HG03196 (cell line): ENCODE measurements around the gene OLIG1.

ENCODE experiments used
- ATAC-seq: cut with Tn5 transposase; IDR thresholded peaks from one replicate; pipeline ENCODE4 v1.9.1; 2021; ENCODE audit not compliant: unreplicated experiment

Gene OLIG1

GRCh38 chr21:33031152-33031911, 38.6 kb upstream of the OLIG1 start:
- ATAC-seq, result no peak

DNA sequence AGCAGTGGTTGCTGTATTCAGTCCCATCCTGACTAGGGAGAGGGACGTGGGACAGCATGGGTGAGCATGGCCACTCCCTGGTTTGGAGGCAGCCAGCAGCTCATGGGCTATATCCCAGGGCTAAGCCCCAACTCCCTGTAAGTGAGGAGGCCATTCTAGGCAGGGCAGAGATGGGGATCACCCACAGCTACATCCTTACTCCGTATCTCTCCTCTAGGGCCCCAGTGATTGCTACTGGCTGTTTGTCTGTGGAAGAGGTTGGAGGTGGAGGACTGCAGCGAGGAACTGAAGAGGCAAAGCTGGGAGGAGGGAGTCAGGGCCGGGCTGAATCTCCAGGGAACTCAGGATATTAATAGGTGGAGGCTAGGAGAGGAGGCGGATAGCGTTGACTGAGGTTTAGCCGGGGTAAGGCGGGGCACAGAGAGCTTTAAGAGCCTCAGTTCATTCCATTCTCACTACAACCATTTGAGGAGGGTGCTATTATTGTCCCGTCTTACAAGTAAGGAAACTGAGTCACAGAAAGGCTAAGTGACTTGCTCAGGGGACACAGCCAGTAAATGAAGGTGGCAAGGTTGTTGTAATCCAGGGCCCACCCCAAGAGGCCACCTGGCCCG, 37.4 kb upstream of the OLIG1 start:
- no peak for ATAC-seq

DNA sequence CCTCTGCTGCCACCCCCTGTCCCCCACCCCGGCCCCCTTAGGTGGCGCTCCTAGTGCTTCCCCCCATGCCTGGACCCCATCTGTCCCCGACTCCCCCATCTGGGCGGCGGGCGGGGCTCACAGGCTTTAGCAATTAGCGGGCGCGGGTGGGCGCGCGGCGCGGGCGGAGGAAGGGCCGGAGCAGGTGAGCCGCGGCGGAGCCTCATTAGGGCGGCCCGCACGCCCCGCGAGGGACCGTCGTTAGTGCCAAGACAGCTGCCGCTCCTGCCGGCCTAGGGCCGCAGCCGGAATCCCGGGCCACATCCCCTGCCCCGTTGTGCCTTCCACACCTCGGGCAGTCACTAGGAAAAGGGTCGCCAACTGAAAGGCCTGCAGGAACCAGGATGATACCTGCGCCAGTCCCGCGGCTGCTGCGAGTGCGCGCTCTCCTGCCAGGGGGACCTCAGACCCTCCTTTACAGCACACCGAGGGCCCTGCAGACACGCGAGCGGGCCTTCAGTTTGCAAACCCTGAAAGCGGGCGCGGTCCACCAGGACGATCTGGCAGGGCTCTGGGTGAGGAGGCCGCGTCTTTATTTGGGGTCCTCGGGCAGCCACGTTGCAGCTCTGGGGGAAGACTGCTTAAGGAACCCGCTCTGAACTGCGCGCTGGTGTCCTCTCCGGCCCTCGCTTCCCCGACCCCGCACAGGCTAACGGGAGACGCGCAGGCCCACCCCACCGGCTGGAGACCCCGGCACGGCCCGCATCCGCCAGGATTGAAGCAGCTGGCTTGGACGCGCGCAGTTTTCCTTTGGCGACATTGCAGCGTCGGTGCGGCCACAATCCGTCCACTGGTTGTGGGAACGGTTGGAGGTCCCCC, 36.6 kb upstream of the OLIG1 start:
- no peak for ATAC-seq

- no peak for ATAC-seq
Measured at GRCh38 chr21:33033961-33034413, 36.0 kb upstream of the OLIG1 start.

GRCh38 chr21:33035147-33035546, 34.8 kb upstream of the OLIG1 start:
- ATAC-seq, result no peak

DNA sequence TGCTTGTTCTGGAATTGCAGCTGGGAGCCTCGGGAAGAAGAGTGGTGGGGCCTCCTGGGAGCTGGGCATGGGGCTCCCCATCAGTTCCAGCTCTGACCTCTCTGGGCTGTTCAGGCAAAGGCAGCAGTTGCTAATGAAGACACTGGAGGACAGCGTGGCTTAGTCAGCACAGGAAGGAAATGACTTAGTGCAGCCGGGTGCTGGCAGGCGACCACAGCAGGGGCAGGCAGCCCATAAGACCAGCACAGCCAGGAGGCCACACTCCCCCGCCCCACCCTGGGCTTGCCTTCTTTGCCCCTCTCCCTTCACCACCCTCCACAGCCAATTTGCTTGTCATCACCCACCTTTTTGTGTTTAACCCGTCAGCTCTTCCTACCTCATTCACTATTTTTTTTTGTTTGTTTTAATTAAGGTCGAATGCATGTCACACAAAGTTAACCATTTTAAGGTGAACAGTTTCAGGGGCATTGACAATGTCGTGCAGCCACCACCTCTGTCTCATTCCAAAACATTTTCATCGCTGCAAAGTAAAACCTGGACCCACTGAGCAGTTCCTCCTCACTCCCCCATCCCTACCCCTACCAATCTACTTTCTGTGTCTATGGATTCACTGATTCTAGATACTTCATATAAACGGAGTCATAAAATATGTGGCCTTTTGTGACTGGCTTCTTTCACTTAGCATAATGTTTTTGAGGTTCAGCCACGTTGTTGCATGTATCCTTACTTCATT, 33.3 kb upstream of the OLIG1 start:
- ATAC-seq, result peak; percentile 80

- no peak for ATAC-seq
Measured at GRCh38 chr21:33037501-33037900, 32.4 kb upstream of the OLIG1 start.

DNA sequence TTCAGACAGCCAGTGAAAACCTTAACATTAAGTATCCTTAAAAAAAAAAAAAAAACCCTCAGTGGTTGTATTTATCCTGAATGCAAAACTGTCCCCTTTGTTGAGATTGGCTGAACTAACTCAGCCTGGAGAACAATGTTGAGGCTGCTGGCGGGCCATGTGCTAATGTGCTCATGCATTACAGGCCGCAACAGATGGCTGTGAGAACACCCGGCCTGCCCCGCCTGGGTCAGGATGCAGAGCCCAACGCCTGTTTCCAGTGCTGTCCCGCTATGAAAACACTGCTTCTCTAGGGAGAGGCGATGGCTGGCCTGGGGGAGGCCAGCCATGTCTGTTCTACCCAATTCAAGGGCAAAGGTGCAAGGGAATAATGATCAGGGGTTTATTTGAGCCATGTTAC, 30.4 kb upstream of the OLIG1 start:
- ATAC-seq, result no peak

GRCh38 chr21:33040215-33040614, 29.7 kb upstream of the OLIG1 start:
- no peak for ATAC-seq

DNA sequence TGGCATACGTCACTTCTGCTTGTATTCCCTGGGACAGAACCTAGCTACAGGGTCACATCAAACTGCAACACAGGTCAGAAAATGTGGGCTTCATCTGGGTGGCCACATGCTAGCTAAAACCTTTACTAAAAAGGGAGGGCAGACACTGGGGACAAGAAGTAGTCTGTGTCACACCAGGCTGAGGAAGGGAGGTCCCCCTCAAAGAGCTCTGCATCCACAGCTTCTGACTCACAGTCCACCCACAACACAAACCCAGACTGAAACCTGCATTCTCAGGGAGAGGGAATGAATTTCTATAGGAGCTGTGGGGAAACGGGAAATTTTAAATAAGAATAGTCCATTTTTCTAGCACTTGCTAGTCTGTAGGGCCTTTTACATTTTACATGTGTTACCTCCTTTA, 28.0 kb upstream of the OLIG1 start:
- no peak for ATAC-seq

GRCh38 chr21:33042812-33043211, 27.1 kb upstream of the OLIG1 start:
- ATAC-seq, result no peak

- ATAC-seq, result no peak
Measured at GRCh38 chr21:33046455-33046854, 23.5 kb upstream of the OLIG1 start.

DNA sequence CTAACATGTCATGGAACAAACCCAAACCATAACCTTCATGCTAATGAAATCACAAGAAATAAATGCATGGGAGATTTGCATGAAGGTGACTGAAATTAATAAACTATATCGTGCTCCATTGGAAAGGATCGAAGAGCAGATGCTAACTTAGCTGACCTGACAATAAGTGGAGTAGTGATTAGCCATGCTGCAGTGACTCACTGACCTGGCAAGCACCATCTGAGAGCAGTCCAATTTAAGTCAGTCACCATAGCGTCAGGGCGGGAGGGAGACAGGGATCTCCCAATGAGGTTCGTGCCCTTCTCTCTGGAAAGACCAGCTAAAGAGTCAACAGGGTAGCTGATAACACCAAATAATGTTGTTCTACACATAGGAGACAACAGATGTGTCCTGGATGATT, 22.7 kb upstream of the OLIG1 start:
- no peak for ATAC-seq

DNA sequence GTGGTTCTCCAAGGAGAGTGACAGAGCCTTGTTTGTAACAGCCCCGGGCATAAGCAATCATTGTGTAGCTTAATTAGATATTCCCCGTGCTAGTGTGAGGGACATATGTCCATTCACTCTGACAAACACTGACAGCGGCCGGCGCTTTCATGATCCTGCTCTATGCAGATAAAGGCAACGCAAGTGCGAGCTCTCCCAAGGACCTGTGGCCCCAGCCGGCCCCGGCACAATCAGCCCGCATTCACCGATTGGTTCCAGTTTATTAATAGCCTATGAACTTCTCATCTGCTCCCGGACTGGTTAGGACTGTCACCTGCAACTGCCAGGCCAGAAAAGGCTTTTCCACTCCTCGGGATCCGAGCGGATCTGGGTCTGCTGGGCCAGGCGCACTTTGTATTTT, 18.0 kb upstream of the OLIG1 start:
- no peak for ATAC-seq

- no peak for ATAC-seq
Measured at GRCh38 chr21:33053951-33054350, 16.0 kb upstream of the OLIG1 start.

GRCh38 chr21:33055991-33056390, 13.9 kb upstream of the OLIG1 start:
- no peak for ATAC-seq

DNA sequence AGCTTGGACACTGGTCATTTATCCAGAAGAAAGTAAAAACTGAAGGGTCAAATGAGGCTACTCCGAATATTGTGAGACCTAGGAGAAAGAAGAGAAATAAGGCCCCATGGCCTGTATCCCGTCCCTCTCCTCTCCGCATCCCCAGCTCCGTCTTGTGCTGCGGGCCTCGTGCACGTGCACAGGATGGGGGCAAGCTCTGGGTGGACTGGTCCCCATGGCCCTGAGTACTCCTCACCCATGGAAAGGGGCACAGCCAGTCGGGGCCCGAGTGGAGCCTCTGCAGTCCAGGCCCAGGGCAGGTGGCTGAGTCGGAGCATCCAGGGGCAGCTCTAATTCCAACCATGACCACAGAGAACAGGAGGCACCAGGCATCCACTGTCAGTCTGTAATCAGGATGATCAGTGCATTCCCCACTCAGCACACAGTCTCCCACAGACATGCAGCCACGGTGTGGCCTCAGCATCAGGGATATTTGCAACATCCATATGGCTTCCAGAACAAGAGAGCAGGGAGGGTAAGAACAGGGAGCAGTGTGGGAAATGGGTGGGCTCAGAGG, 12.5 kb upstream of the OLIG1 start:
- ATAC-seq, result no peak

GRCh38 chr21:33058527-33058926, 11.4 kb upstream of the OLIG1 start:
- no peak for ATAC-seq

DNA sequence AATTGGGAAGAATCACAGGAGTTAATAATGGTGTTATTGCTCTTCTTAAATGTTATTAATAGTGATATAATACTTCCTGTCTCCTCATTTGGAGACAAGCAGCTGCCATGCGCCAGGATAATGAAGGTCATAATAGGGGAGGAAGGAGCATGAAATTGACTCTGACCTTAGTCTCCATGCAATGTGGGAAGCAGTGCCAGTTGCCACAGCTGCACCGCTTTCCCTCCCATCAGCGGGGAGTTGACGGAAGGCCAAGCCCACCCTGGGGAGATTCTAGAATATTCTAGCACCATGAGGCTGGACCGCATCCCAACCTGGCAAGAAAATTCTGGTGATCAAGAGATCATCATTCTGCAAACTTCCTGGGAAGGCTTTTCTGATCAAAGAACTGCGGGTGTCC, 11.0 kb upstream of the OLIG1 start:
- ATAC-seq, result no peak

DNA sequence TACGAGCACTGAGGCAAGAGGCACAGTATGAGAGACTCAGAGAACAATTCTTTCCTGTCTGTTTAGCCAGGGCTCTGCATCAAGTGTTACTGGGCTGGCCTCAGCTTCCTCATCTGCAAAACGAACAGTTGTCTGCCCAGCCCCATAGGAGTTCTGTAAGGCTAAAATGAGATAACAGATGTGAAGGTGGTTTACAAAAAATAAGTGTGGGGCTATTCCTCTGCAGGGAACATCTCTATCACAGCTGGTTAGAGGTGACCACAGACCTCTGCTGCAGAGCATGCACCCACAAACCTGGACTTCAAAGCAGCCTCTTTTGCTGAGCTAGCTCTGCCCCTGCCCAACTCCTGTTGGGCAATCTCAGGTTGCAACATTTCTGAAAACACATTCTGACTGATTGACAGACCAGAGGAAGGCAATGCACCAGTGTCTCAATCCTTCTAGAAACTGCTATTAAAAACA, 10.5 kb upstream of the OLIG1 start:
- no peak for ATAC-seq

DNA sequence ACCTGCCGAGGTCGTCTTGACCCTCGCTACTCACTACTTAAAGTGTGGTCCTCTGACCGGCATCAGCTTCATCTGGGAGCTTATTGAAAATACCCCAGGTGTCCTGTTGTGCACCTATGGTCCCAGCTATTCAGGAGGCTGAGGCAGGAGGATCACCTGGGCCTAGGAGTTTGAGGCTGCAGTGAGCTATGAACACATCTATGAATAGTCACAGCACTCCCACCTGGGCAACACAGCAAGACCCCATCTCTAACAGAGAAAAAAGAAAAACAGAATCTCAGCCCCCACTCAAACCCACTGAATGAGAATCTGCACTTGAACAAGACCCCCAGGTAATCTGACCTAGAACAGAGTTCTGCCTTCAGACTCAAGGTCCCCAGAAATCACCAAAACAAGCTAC, 8.7 kb upstream of the OLIG1 start:
- no peak for ATAC-seq
